A673 (cell line): ENCODE results near the gene SERPINE1.
"Not testable (repeated sequence)": the region's sequence is repeated elsewhere in the genome, so short reads cannot be mapped to it uniquely, and the experiment has no call there.

Source experiments
- EZH2 ChIP-seq: fragments of 200-600 bp; sonication (generic); IDR thresholded peaks from 2 replicates; pipeline ENCODE4 v1.6.1; 2017; ENCODE audit warnings: borderline replicate concordance, low read depth, mild to moderate bottlenecking, mixed read lengths, antibody characterized with exemption, low read length; ENCODE audit not compliant: poor library complexity, severe bottlenecking
- TF ChIP-seq, protein P1 (sequence below): fragments of 300-800, 200-600 bp; sonication (generic); conservative IDR thresholded peaks from 2 replicates; pipeline ENCODE4 v1.5.1; 2017; ENCODE audit warnings: low read depth, mild to moderate bottlenecking, antibody characterized with exemption, low read length, moderate library complexity, mixed read lengths

DNA sequence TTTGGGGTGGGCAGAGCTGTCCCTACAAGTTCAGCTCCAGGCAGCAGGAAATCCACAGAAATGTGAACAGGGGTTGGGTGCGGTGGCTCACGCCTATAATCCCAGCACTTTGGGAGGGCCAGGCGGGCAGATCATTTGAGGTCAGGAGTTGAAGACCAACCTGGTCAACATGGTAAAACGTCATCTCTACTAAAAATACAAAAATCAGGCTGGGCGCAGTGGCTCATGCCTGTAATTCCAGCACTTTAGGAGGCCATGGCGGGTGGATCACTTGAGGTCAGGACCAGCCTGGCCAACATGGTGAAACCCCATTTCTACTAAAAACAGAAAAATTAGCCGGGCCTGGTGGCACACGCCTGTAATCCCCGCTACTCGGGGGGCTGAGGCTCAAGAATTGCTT is 23.2 kb upstream of the SERPINE1 start:
- not testable (repeated sequence) for TF ChIP-seq EZH2
- TF ChIP-seq, protein P1, sequence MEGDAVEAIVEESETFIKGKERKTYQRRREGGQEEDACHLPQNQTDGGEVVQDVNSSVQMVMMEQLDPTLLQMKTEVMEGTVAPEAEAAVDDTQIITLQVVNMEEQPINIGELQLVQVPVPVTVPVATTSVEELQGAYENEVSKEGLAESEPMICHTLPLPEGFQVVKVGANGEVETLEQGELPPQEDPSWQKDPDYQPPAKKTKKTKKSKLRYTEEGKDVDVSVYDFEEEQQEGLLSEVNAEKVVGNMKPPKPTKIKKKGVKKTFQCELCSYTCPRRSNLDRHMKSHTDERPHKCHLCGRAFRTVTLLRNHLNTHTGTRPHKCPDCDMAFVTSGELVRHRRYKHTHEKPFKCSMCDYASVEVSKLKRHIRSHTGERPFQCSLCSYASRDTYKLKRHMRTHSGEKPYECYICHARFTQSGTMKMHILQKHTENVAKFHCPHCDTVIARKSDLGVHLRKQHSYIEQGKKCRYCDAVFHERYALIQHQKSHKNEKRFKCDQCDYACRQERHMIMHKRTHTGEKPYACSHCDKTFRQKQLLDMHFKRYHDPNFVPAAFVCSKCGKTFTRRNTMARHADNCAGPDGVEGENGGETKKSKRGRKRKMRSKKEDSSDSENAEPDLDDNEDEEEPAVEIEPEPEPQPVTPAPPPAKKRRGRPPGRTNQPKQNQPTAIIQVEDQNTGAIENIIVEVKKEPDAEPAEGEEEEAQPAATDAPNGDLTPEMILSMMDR: not testable (repeated sequence)
